Mesothelial cell of epicardium (in vitro differentiated cells): ENCODE measurements around the gene CPT1A. TPM values are rescaled to one million over a fixed set of nuclear protein-coding genes. Genes with fewer than 3 reads are reported as not detected.

Source experiments
- DNase-seq, 2 experiments: peaks; one replicate each; pipeline ENCODE4 v3.0.0; 2021; ENCODE audit warnings: low spot score in 2 of 2; ENCODE audit not compliant: unreplicated experiment in 2 of 2
- H3K27ac Mint-ChIP-seq: 2 replicates; pipeline ENCODE4 v1.8.0; 2021; ENCODE audit warnings: mixed read lengths
- H3K27me3 Mint-ChIP-seq: 2 replicates; pipeline ENCODE4 v1.8.0; 2021; ENCODE audit warnings: low read depth, mixed read lengths
- H3K36me3 Mint-ChIP-seq: 2 replicates; pipeline ENCODE4 v1.8.0; 2021; ENCODE audit warnings: mixed read lengths
- H3K4me1 Mint-ChIP-seq: 2 replicates; pipeline ENCODE4 v1.8.0; 2021; ENCODE audit warnings: mixed read lengths
- H3K4me3 Mint-ChIP-seq: 2 replicates; pipeline ENCODE4 v1.8.0; 2021; ENCODE audit warnings: mild to moderate bottlenecking, moderate library complexity, mixed read lengths
- H3K9me3 Mint-ChIP-seq: 2 replicates; pipeline ENCODE4 v1.8.0; 2021; ENCODE audit warnings: mixed read lengths
- CTCF ChIP-seq: fragments of 200-600 bp; sonication (generic); IDR thresholded peaks from one replicate; pipeline ENCODE4 v1.5.0; 2021; ENCODE audit warnings: antibody characterized with exemption; ENCODE audit not compliant: unreplicated experiment
- total RNA-seq: library from RNA; stranded (reverse); gene quantifications from 3 replicates; pipeline ENCODE4 v1.2.1, GENCODE V29; 2021

Gene CPT1A
- total RNA-seq, 1 donor from 2014 or later = 2.6 TPM

GRCh38 chr11:68827733-68828132, 14.0 kb downstream of the CPT1A start:
- H3K4me1 Mint-ChIP-seq = no peaks in the 10 kb centered on the region
- no peak overlapping the region for H3K4me3 Mint-ChIP-seq
- H3K27me3 Mint-ChIP-seq = no peaks in the 10 kb centered on the region
- H3K9me3 Mint-ChIP-seq = no peaks in the 10 kb centered on the region
- H3K27ac Mint-ChIP-seq = no peak overlapping the region
- no peaks in the 10 kb centered on the region for H3K36me3 Mint-ChIP-seq
- DNase-seq = no peak
- TF ChIP-seq CTCF = no peak

- TF ChIP-seq CTCF = no peak
- Mint-ChIP-seq H3K36me3 (no peaks in the 10 kb centered on the region), H3K27ac (no peak overlapping the region), H3K9me3 (no peaks in the 10 kb centered on the region), H3K4me1 (no peaks in the 10 kb centered on the region), H3K27me3 (no peaks in the 10 kb centered on the region), H3K4me3 (no peak overlapping the region)
- no peak for DNase-seq
These were observed 15.0 kb downstream of the CPT1A start for GRCh38 chr11:68826726-68827125.

GRCh38 chr11:68825571-68825970, 16.1 kb downstream of the CPT1A start:
- Mint-ChIP-seq H3K27me3 (no peaks in the 10 kb centered on the region), H3K27ac (no peak overlapping the region), H3K36me3 (no peaks in the 10 kb centered on the region), H3K4me1 (no peaks in the 10 kb centered on the region), H3K4me3 (no peak overlapping the region), H3K9me3 (no peaks in the 10 kb centered on the region)
- TF ChIP-seq CTCF = no peak
- no peak for DNase-seq

GRCh38 chr11:68822546-68822945, 19.2 kb downstream of the CPT1A start:
- no peaks in the 10 kb centered on the region for H3K27me3 Mint-ChIP-seq
- H3K4me3 Mint-ChIP-seq = no peak overlapping the region
- H3K36me3 Mint-ChIP-seq = no peaks in the 10 kb centered on the region
- H3K27ac Mint-ChIP-seq = no peak overlapping the region
- no peaks in the 10 kb centered on the region for H3K4me1 Mint-ChIP-seq
- no peaks in the 10 kb centered on the region for H3K9me3 Mint-ChIP-seq
- no peak for DNase-seq
- no peak for TF ChIP-seq CTCF

GRCh38 chr11:68821670-68822069, 20.0 kb downstream of the CPT1A start:
- Mint-ChIP-seq H3K27me3 (no peaks in the 10 kb centered on the region), H3K27ac (no peak overlapping the region), H3K9me3 (no peaks in the 10 kb centered on the region), H3K4me1 (no peaks in the 10 kb centered on the region), H3K4me3 (no peak overlapping the region), H3K36me3 (no peaks in the 10 kb centered on the region)
- no peak for DNase-seq
- TF ChIP-seq CTCF = no peak

- no peak overlapping the region for H3K27ac Mint-ChIP-seq
- no peaks in the 10 kb centered on the region for H3K4me1 Mint-ChIP-seq
- no peaks in the 10 kb centered on the region for H3K9me3 Mint-ChIP-seq
- TF ChIP-seq CTCF = no peak
- no peak for DNase-seq
- H3K27me3 Mint-ChIP-seq = no peaks in the 10 kb centered on the region
- no peak overlapping the region for H3K4me3 Mint-ChIP-seq
- H3K36me3 Mint-ChIP-seq = no peaks in the 10 kb centered on the region
These were observed 22.4 kb downstream of the CPT1A start for GRCh38 chr11:68819362-68819761.
